Pancreas (tissue), 10 donors: ENCODE results near the gene CRYBG3. TPM values are rescaled to one million over a fixed set of nuclear protein-coding genes. Genes with fewer than 3 reads are reported as not detected.

Experiments used
- ATAC-seq, 4 donors: fragments of 200-7000 bp; cut with Tn5 transposase; one replicate each; pipeline versions ENCODE4 v1.8.0 to v1.9.1; 2020; ENCODE audit warnings: mild to moderate bottlenecking in 4 of 4, moderate library complexity in 4 of 4
- DNase-seq, 6 donors: peaks; one replicate each; pipeline ENCODE4 v3.0.0-alpha.2; 2020
- FAIRE-seq: peaks from 2 replicates; lab custom pipeline; 2012; peaks lifted over from hg19 to GRCh38; lab: Jason Lieb, UNC
- H3K27ac ChIP-seq, 4 donors: fragments of 200-600 bp; sonication (generic); 1 replicate in 3 of 4; 2 replicates in 1 of 4; pipeline versions ENCODE4 v1.5.0 to v1.8.0; 2020
- H3K27me3 ChIP-seq, 4 donors: fragments of 200-600 bp; one replicate each; pipeline ENCODE4 v1.8.0; 2021
- H3K36me3 ChIP-seq, 3 donors: fragments of 200-600 bp; sonication (generic) in 1 of 3; one replicate each; pipeline versions ENCODE4 v1.5.0 to v1.8.0; 2020 to 2021
- H3K4me1 ChIP-seq, 3 donors: fragments of 200-600 bp; one replicate each; pipeline ENCODE4 v1.8.0; 2021
- H3K4me3 ChIP-seq, 4 donors: fragments of 200-600 bp; sonication (generic) in 2 of 4; one replicate each; pipeline versions ENCODE4 v1.5.0 to v1.8.0; 2020 to 2021
- H3K9me3 ChIP-seq, 4 donors: fragments of 200-600 bp; one replicate each; pipeline ENCODE4 v1.8.0; 2021
- WGBS, 2 donors: extraction: QIAGEN DNeasy Blood & Tissue Kit; methylation state at CpG; one replicate each; pipeline ENCODE4 v1.1.7; 2013; 5-methylcytosine and 5-hydroxymethylcytosine counted together
- intact Hi-C, 3 donors: fragments of 100-400 bp; cut with DNase I; formaldehyde crosslinking; loops; one replicate each; pipeline versions ENCODE4 v1.11.1 to v1.14.2; 2022
- polyA plus RNA-seq, 2 donors: library from polyadenylated mRNA; stranded (reverse); fragments of 200-250 nt; gene quantifications; one replicate each; pipeline ENCODE4 v1.2.3, GENCODE V29; 2013
- total RNA-seq, 6 donors: library from RNA; stranded (reverse); fragmentation: NEBNext Ultra II Directional in 4 of 6; extraction: Animal tissue kit (Norgen Biotek cat#: 25700) in 4 of 6; gene quantifications; one replicate each; pipeline versions ENCODE4 v1.2.1 to v1.2.4, GENCODE V29; 2021 to 2023
- TF ChIP-seq, protein P1 (sequence below), 4 donors: fragments of 200-600 bp; sonication (generic) in 3 of 4; IDR thresholded peaks; one replicate each; pipeline versions ENCODE4 v1.5.0 to v1.8.0; 2021; ENCODE audit warnings: antibody characterized with exemption in 4 of 4
- donor health status: healthy with polysubstance abuse.
- donor health status: DM: no; HTN: no; CAD: no; lungs with moderate emphysema.
- donor health status: DM: no; HTN: no; CAD: no.
- donor health status: control.
- donor health status: control.
- donor health status: Bipolar disorder and iron deficiency.
- donor health status: DM: yes; HTN: yes; CAD: no.
- donor health status: DM: no; HTN: no; CAD: no.
- donor health status: DM: no; HTN: no; CAD: no.
- donor health status: DM: yes; HTN: yes; CAD: no.

The CRYBG3 gene
- total RNA-seq (10 to 100 TPM in 5 of 6 donors, 1 to 10 TPM in 1; 9.2 to 15.2 (median 10.5) TPM), polyA plus RNA-seq (1 to 10 TPM; 3.1 to 5.4 TPM)

DNA sequence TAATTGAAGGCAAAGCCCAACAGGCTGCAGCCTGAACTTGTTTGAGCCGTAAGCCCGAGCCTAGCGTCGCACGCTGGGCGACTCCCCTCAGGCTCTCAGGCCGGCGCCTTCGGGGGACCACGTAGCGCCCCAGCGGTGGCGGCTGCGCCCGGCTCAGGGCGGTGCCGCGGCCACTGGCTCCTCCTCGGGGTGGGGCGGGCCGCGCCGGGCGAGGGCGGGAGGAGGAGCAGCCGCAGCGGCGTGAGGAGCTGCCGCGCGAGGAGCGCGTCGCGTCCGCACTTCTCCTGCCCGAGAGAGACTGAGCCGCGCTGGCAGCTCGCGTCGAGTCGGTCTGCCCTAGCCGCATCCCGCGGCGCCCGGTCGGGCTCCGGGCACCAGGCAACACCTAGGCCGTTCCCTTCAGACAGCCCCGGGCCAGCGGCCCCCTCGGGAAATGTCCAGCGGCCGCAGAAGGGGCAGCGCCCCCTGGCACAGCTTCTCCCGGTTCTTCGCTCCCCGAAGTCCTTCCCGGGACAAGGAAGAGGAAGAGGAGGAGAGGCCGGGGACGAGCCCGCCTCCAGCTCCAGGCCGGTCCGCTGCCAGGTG is at the start of gene CRYBG3:
Gene CRYBG3 (plus strand): TSS at position 238 of the 585 bp plus-strand sequence. CDS start 196 bp downstream, at position 434.
- TF ChIP-seq, protein P1, sequence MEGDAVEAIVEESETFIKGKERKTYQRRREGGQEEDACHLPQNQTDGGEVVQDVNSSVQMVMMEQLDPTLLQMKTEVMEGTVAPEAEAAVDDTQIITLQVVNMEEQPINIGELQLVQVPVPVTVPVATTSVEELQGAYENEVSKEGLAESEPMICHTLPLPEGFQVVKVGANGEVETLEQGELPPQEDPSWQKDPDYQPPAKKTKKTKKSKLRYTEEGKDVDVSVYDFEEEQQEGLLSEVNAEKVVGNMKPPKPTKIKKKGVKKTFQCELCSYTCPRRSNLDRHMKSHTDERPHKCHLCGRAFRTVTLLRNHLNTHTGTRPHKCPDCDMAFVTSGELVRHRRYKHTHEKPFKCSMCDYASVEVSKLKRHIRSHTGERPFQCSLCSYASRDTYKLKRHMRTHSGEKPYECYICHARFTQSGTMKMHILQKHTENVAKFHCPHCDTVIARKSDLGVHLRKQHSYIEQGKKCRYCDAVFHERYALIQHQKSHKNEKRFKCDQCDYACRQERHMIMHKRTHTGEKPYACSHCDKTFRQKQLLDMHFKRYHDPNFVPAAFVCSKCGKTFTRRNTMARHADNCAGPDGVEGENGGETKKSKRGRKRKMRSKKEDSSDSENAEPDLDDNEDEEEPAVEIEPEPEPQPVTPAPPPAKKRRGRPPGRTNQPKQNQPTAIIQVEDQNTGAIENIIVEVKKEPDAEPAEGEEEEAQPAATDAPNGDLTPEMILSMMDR (IDR thresholded peaks at IDR 0.05): no peak
- DNase-seq: peak; percentile 76 to 95 (median 84)
- Histone ChIP-seq H3K36me3 (no peaks in the 10 kb centered on the region), H3K4me3 (peak within 1 kb of the TSS; percentile 47 to 93 (median 90)), H3K9me3 (no peaks in the 10 kb centered on the region), H3K27me3 (no peaks in the 10 kb centered on the region), H3K4me1 (peaks cover 0 to 10% (median 4%) of the 10 kb centered on the region in 3 donors), H3K27ac (peak within 1 kb of the TSS; percentile 76 to 87 (median 82))
- peak; percentile 94 to 98 (median 98) for ATAC-seq
- WGBS, 2 donors: 0% methylated on average over 52 to 66 of the region's 66 CpGs
- no peak for FAIRE-seq
- intact Hi-C loops: no loop called here

DNA sequence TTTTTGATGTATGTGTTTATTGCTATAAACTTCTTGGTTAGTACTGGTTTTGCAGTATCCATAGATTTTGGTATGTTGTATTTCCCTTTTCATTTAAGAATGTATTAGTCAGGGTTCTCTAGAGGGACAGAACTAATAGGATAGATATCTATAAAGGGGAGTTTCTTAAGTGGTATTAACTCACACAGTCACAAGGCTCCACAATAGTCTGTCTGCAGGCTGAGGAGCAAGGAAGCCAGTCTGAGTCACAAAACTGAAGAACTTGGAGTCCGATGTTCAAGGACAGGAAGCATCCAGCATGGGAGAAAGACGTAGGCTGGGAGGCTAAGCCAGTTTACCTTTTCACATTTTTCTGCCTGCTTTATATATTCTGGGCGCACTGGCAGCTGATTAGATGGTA is 48.9 kb upstream of the CRYBG3 start:
- WGBS, 2 donors: 83 to 91% methylated on average over 3 of the region's 3 CpGs
- ATAC-seq: no peak
- TF ChIP-seq, protein P1 (IDR thresholded peaks at IDR 0.05): no peak
- no peak overlapping the region for H3K27ac ChIP-seq
- peaks cover 0 to 11% (median 0%) of the 10 kb centered on the region in 3 donors for H3K4me1 ChIP-seq
- DNase-seq: no peak
- FAIRE-seq: no peak
- H3K9me3 ChIP-seq: no peaks in the 10 kb centered on the region
- no peak overlapping the region for H3K4me3 ChIP-seq
- intact Hi-C loops: loop anchor here in 1 of 3 donors (10.0 kb wide), 1 partner anchor 1792 kb away; no protein-coding TSS in a partner anchor
- H3K27me3 ChIP-seq: no peaks in the 10 kb centered on the region
- H3K36me3 ChIP-seq: no peaks in the 10 kb centered on the region

- Histone ChIP-seq H3K4me3 (no peak overlapping the region), H3K27ac (no peak overlapping the region), H3K27me3 (no peaks in the 10 kb centered on the region), H3K36me3 (no peaks in the 10 kb centered on the region), H3K4me1 (peaks cover 0 to 5% (median 0%) of the 10 kb centered on the region in 3 donors), H3K9me3 (no peaks in the 10 kb centered on the region)
- FAIRE-seq: no peak
- intact Hi-C loops: loop anchor here in 1 of 3 donors (10.0 kb wide), 1 partner anchor 1787 kb away; no protein-coding TSS in a partner anchor
- TF ChIP-seq, protein P1 (IDR thresholded peaks at IDR 0.05): no peak
- ATAC-seq: no peak
- DNase-seq: no peak
These were observed 43.7 kb upstream of the CRYBG3 start for GRCh38 chr3:97778152-97778551.

DNA sequence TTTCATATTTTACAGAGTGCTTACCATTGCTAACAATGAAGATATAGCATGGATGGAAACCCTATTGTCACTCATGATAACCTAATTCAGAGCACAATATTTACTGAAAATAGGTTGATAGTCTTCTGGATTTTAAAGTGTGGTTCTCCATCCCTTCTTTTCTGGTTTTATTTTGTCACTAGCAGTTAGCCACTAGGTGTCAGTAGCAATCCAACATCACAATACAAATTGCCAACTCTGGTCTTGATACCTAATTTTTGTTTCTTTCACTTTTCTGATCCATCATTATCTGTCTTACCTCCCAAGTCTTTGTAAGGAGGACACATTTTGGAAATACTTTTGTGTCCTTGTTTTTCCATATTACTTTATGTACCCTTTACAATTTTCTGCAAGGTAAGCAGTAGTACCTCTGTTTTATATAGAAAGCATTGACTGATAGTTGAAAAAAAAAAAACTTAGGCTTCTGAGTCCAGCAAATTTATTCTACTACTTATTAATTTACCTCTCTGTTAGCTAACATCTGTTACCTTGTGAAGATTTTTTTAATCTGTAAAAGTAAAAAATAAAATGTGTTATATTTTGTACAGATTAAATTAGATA is 28.3 kb upstream of the CRYBG3 start:
- TF ChIP-seq, protein P1 (IDR thresholded peaks at IDR 0.05): peak; percentile 40 to 74 (median 64)
- DNase-seq (peak in 1 of 6 donors; percentile 11), ATAC-seq (peak in 3 of 4 donors; percentile 75 to 78 (median 78)), FAIRE-seq (peak; percentile 91)
- H3K36me3 ChIP-seq: no peaks in the 10 kb centered on the region
- H3K27me3 ChIP-seq: no peaks in the 10 kb centered on the region
- intact Hi-C loops: loop anchor here (5.0 to 10.0 kb wide), 2 partner anchors 221 to 229 kb away; no protein-coding TSS in a partner anchor
- no peaks in the 10 kb centered on the region for H3K9me3 ChIP-seq
- H3K4me3 ChIP-seq: no peak overlapping the region
- H3K4me1 ChIP-seq: no peaks in the 10 kb centered on the region
- H3K27ac ChIP-seq: no peak overlapping the region
